Stomach (tissue), 9 donors: Measurements from ENCODE around the gene DNM3. TPM values are rescaled to one million over a fixed set of nuclear protein-coding genes. Genes with fewer than 3 reads are reported as not detected.

Source experiments
- DNase-seq, 2 donors: peaks; one replicate each; pipeline versions ENCODE4 v3.0.0 to v3.0.0-alpha.2; 2013 to 2019
- H3K27ac ChIP-seq, 5 donors: fragments of 200-600 bp in 4 of 5; sonication (generic) in 4 of 5; one replicate each; pipeline ENCODE4 v1.5.1; 2013 to 2019; ENCODE audit warnings: mild to moderate bottlenecking in 1 of 5, moderate library complexity in 1 of 5
- H3K27me3 ChIP-seq, 3 donors: fragments of 200-600 bp; sonication (generic); one replicate each; pipeline ENCODE4 v1.5.1; 2017 to 2019; ENCODE audit warnings: mixed run types in 1 of 3
- H3K36me3 ChIP-seq, 4 donors: fragments of 200-600 bp; sonication (generic); 1 replicate in 3 of 4; 2 replicates in 1 of 4; pipeline ENCODE4 v1.5.1; 2016 to 2019
- H3K4me1 ChIP-seq, 4 donors: fragments of 200-600 bp; sonication (generic); one replicate each; pipeline ENCODE4 v1.5.1; 2016 to 2019
- H3K4me3 ChIP-seq, 4 donors: fragments of 200-600 bp; sonication (generic) in 3 of 4; one replicate each; pipeline ENCODE4 v1.5.1; 2016 to 2019; ENCODE audit warnings: mild to moderate bottlenecking in 1 of 4
- H3K9me3 ChIP-seq, 4 donors: fragments of 200-600 bp; sonication (generic); one replicate each; pipeline ENCODE4 v1.5.1; 2016 to 2019
- CTCF ChIP-seq, 7 experiments: fragments of 450-650 bp in 4 of 7; fragments of 200-600 bp in 3 of 7; sonication (generic) in 3 of 7; IDR thresholded peaks; one replicate each; pipeline ENCODE4 v1.5.1; 2016 to 2019; ENCODE audit warnings: antibody characterized with exemption in 7 of 7, control low read depth in 2 of 7, mild to moderate bottlenecking in 1 of 7
- EP300 ChIP-seq: sonication (generic); formaldehyde crosslinking; IDR thresholded peaks from one replicate; pipeline ENCODE4 v1.6.1; 2017; ENCODE audit warnings: antibody characterized with exemption
- POLR2A ChIP-seq, 4 donors: fragments of 450-650 bp; IDR thresholded peaks; one replicate each; pipeline ENCODE4 v1.6.1; 2016; ENCODE audit warnings: antibody characterized with exemption in 4 of 4, control low read depth in 2 of 4, mild to moderate bottlenecking in 1 of 4, moderate library complexity in 1 of 4
- POLR2AphosphoS5 ChIP-seq, 3 donors: sonication (generic); formaldehyde crosslinking; IDR thresholded peaks; one replicate each; pipeline ENCODE4 v1.6.1; 2016; ENCODE audit warnings: antibody characterized with exemption in 3 of 3
- WGBS, 5 donors: extraction: QIAGEN DNeasy Blood & Tissue Kit in 3 of 5; methylation state at CpG; one replicate each; pipeline versions ENCODE4 v1.1.5 to v1.1.7; 2013 to 2018; 5-methylcytosine and 5-hydroxymethylcytosine counted together
- intact Hi-C: fragments of 100-400 bp; cut with DNase I; formaldehyde crosslinking; loops from one replicate; pipeline ENCODE4 v1.15.1; 2023; ENCODE audit warnings: low total_unique reads
- polyA plus RNA-seq, 3 donors: library from polyadenylated mRNA; stranded (reverse); fragments of 200-250 nt; gene quantifications; one replicate each; pipeline ENCODE4 v1.2.3, GENCODE V29; 2013
- total RNA-seq, 5 donors: library from RNA; depleted of rRNA; stranded (reverse); fragments of >200 nt; gene quantifications; one replicate each; pipeline versions ENCODE4 v1.1.0 to v1.2.3, GENCODE V29; 2014 to 2016
- donor health status: healthy with polysubstance abuse.
- donor health status: Bipolar disorder and iron deficiency.
- donor health status: healthy.

The DNM3 gene
- total and polyA plus RNA-seq, 8 donors = 0.58 to 13.8 (median 2.2) TPM

DNA sequence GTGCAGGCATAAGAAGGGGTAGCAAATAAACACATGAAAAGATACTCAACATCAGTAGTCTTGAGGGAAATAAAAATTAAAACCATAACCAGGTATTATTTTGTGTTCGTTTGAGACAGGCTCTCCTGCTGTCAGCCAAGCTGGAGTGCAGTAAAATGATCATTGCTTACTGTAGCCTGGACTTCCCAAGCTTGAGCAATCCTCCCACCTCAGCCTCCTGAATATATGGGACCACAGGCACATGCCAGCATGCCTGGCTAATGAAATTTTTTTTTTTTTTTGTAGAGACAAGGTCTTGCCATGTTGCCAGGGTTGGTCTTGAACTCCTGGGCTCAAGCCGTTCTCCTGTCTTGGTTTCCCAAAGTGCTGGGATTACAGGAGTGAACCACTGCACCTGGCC lies 108.0 kb downstream of the DNM3 start:
- intact Hi-C loops = no loop called here
- no peak overlapping the region for H3K4me3 ChIP-seq
- H3K27me3 ChIP-seq = no peaks in the 10 kb centered on the region
- H3K27ac ChIP-seq = no peak overlapping the region
- WGBS, 5 donors = 87 to 97% (median 90%) methylated on average over 2 of the region's 2 CpGs
- TF ChIP-seq POLR2AphosphoS5 (IDR thresholded peaks at IDR 0.05) (no peak), POLR2A (IDR thresholded peaks at IDR 0.05) (no peak), CTCF (IDR thresholded peaks at IDR 0.05) (no peak), EP300 (no peak)
- no peaks in the 10 kb centered on the region for H3K36me3 ChIP-seq
- peaks cover 0 to 12% (median 2%) of the 10 kb centered on the region in 4 donors for H3K4me1 ChIP-seq
- no peak for DNase-seq
- no peaks in the 10 kb centered on the region for H3K9me3 ChIP-seq

GRCh38 chr1:171953835-171954234 lies 112.5 kb downstream of the DNM3 start:
- H3K4me3 ChIP-seq = no peak overlapping the region
- TF ChIP-seq POLR2AphosphoS5 (IDR thresholded peaks at IDR 0.05) (no peak), POLR2A (IDR thresholded peaks at IDR 0.05) (no peak), CTCF (IDR thresholded peaks at IDR 0.05) (no peak), EP300 (no peak)
- no peaks in the 10 kb centered on the region for H3K4me1 ChIP-seq
- H3K9me3 ChIP-seq = no peaks in the 10 kb centered on the region
- intact Hi-C loops = no loop called here
- no peaks in the 10 kb centered on the region for H3K27me3 ChIP-seq
- 45 to 74% (median 50%) methylated on average over 1 of the region's 1 CpG for WGBS, 5 donors
- no peaks in the 10 kb centered on the region for H3K36me3 ChIP-seq
- H3K27ac ChIP-seq = no peak overlapping the region
- no peak for DNase-seq

GRCh38 chr1:171954361-171954760 lies 113.1 kb downstream of the DNM3 start:
- H3K4me3 ChIP-seq = no peak overlapping the region
- H3K27me3 ChIP-seq = no peaks in the 10 kb centered on the region
- WGBS, 5 donors = 79 to 86% (median 82%) methylated on average over 4 of the region's 4 CpGs
- no peak for TF ChIP-seq POLR2AphosphoS5 (IDR thresholded peaks at IDR 0.05)
- TF ChIP-seq EP300 = no peak
- no peak for TF ChIP-seq POLR2A (IDR thresholded peaks at IDR 0.05)
- no peak for TF ChIP-seq CTCF (IDR thresholded peaks at IDR 0.05)
- intact Hi-C loops = no loop called here
- H3K27ac ChIP-seq = no peak overlapping the region
- no peak for DNase-seq
- H3K9me3 ChIP-seq = no peaks in the 10 kb centered on the region
- H3K36me3 ChIP-seq = no peaks in the 10 kb centered on the region
- no peaks in the 10 kb centered on the region for H3K4me1 ChIP-seq

DNA sequence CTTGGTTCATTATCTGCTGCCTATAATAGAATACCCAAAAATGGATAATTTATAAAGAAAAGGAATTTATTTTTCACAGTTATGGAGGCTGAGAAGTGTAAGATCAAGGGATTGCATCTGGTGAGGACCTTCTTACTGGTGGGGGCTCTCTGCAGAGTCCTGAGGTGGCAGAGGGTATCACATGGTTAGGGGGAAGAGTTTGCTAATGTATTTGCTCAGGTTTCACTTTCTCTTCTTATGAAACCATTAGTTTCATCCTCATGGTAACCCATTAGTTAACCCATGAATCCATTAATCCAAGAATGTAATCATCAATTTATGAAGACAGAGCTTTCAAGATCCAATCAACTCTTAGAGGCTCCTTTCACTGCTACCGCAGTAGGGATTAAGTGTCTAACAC lies 120.6 kb downstream of the DNM3 start:
- intact Hi-C loops = no loop called here
- Histone ChIP-seq H3K27ac (no peak overlapping the region), H3K9me3 (no peaks in the 10 kb centered on the region), H3K4me1 (no peaks in the 10 kb centered on the region), H3K36me3 (no peaks in the 10 kb centered on the region), H3K27me3 (no peaks in the 10 kb centered on the region), H3K4me3 (no peak overlapping the region)
- 93 to 100% (median 96%) methylated on average over 1 of the region's 1 CpG for WGBS, 5 donors
- TF ChIP-seq EP300 (no peak), POLR2AphosphoS5 (IDR thresholded peaks at IDR 0.05) (no peak), POLR2A (IDR thresholded peaks at IDR 0.05) (no peak), CTCF (IDR thresholded peaks at IDR 0.05) (no peak)
- DNase-seq = no peak
